Measurements from ENCODE around the gene CRHR1. TPM values are rescaled to one million over a fixed set of nuclear protein-coding genes. Genes with fewer than 3 reads are reported as not detected.

The CRHR1 gene
- total RNA-seq, 1 donor from 2014 or later: not detected

DNA sequence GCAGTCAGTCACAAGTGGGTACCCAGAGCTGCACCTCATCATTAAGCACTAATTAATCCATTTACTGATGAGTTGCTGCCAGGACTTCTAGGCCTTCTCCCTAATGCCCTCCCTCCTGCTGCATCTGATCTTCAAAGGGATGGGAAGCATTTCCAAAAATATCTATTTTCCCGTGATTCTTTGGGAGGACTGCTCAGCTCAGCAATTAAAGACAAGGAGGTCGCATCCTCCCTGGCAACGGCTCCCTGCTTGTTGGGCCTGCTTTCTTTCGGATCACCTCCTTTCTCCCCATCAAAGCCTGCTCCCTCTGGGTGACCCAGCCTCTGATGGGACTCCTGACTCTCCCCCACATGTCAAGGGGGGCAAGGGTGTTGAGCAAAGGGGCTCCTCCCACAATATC, 34.6 kb downstream of the CRHR1 start:
- no peak for DNase-seq (ENCODE audit: extremely low read depth, low read depth, low spot score)

- no peak for DNase-seq (ENCODE audit: extremely low read depth, low read depth, low spot score)
Measured at GRCh38 chr17:45819632-45820031, 35.5 kb downstream of the CRHR1 start.

DNA sequence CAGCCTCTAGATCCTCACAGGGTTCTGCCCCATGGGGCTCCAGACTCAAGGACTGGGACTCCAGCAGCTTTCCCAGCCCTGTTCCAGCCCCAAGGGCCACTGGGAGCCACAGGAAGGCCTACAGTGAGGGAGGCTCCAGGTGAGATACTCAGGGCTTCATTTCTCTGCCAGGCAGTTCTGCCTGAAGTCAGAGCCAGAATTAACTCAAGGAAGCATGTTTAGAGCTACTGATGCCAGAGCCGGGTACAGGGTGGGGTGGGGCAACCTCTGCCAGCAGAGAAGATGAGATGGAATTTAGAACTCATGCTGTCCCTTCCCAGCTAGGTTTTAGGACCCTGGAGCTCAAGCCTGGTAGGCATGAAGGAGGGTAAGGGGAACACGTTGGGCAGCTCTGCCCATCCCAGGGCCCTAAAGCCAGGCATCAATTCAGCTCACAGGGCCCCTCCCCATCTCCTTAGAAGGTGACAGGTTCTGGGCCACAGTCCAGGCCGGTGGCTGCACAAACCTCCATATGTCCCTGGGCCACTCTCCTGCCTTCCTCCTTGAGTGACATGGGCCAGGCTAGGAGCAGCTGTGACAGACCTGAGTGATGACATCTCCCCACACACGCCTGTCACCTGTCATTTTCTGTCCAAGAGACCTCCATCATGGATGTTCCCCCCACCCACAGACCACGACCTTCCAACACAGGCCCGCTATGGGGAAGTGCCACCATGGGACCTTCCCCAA, 36.1 kb downstream of the CRHR1 start:
- DNase-seq (ENCODE audit: extremely low read depth, low read depth, low spot score): no peak

DNA sequence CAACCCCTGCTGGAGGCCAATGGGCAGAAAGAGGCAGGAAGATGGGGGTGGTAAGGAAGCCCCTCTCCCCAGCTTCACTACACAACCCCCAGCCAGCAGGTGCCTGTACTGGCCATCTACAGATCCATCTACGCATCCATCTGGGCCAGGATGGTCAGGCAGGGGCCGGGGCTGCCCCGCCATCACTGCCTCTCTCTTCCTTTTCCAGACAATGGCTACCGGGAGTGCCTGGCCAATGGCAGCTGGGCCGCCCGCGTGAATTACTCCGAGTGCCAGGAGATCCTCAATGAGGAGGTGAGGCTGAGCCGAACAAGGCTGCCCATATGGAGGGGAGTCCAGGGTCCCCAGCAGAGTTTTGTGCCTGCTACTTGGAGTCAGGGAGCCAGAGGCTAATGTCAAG, 37.0 kb downstream of the CRHR1 start:
- no peak for DNase-seq (ENCODE audit: extremely low read depth, low read depth, low spot score)

- DNase-seq (ENCODE audit: extremely low read depth, low read depth, low spot score): no peak
Measured at GRCh38 chr17:45823598-45823997, 39.5 kb downstream of the CRHR1 start.

DNA sequence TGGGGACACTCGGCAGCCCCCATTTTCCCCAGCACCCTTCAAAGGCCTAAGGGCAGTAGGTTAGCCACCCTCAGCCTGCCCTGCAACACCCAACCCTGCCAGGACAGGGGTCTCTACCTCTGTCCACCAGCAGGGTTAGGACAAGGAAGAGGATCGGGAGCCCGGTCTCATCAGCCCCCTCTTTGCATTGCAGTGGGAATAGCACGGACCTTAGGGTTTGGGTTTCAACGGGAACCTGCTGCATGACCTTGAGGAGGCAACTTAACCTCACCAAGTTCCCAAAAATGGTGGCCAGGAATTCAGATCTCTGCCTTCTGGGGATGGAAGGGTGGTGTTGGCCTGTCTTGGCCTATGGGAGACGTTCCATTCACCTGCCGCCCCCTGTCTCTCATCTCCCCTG, 40.4 kb downstream of the CRHR1 start:
- DNase-seq (ENCODE audit: extremely low read depth, low read depth, low spot score): no peak

GRCh38 chr17:45824901-45825492, 40.9 kb downstream of the CRHR1 start:
- DNase-seq (ENCODE audit: extremely low read depth, low read depth, low spot score): no peak

DNA sequence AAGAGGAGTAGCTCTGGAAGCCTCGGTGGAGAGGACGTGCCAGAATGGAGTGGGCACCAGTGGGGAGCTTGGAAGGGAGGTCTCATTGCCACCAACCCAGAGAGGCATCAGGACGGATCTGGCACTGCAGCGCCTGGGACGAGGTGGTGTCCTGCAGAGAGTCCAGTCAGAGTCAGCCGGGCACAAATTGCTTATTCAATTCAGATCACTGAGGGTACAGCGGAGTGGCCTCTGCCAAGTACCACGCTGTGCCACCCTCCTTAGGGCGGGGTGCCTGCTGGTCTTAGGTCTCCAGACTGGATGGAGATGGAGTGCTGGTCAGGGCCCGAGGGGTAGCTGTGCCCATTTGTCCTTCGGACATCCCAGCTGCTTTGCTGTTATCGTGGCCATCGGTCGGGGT, 41.7 kb downstream of the CRHR1 start:
- DNase-seq (ENCODE audit: extremely low read depth, low read depth, low spot score): no peak

DNA sequence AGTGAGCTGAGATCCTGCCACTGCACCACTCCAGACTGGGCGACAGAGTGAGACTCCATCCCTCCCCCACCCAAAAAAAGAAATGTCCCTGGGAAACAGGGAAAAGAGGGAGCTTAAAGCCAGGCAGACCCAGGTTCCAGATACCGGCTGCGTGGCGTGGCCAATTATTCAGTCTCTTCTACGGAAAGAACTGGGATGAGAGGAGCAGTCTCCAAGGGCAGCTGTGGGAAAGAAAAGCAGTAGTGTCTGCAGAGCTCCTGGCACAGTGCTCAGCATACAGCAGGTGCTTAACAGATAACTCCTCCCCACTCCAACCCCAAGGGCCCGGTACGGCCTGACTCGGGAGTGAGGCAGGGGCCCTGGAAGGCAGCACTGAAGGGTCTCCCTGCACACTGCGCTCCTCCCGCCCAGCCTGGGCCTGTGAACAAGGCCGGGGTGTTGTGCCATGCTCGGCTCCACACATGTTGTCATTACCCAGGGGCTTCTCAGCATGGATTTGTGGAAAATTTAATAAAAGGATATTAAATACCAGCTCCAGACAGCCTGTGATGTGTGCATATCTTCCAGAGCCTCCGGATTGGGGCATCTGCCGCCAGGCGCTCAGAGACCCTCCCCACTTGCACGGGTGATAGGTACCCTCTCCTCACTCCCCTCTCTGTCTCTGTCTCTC, 42.9 kb downstream of the CRHR1 start:
- no peak for DNase-seq (ENCODE audit: extremely low read depth, low read depth, low spot score)

DNA sequence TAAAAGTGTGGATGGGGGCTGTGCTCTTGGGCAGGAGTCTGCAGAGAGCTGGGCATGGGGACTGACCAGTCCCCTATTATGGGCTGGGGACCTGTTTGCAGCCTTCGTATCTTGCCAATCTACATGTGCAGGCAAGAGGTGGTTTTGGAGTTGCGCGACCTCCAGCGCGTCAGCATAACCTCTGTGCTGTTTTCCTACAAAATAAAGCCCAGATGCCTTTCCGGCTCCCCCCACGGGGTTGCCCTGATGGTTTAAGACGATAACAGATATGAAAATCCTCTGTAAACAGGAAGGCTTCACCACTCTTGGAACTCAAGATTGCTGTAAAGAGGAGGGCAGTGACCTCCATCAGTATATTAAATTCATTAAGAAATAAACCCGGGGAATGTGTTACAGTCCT, 44.1 kb downstream of the CRHR1 start:
- DNase-seq (ENCODE audit: extremely low read depth, low read depth, low spot score): no peak

GRCh38 chr17:45828582-45829133, 44.5 kb downstream of the CRHR1 start:
- no peak for DNase-seq (ENCODE audit: extremely low read depth, low read depth, low spot score)

DNA sequence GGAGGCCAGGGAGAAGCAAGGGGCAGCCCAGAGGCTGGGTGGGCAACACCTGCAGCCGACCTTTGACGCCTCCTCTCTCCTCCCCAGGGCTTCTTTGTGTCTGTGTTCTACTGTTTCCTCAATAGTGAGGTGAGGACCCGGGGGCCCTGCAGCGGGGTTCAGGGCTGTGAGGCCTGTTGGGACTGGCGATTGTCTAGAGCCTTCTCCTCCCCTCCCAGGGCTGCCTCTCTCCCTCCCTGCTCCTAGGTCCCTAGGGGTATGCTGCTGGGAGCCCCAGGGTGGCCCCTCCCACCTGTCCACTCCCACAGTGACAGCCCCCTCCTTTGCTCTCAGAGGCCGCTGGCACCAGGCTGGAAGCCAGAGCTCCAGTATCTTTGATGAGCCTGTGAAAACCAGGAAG, 49.8 kb downstream of the CRHR1 start:
- no peak for DNase-seq (ENCODE audit: extremely low read depth, low read depth, low spot score)

GRCh38 chr17:45834471-45835396, 50.6 kb downstream of the CRHR1 start:
- DNase-seq (ENCODE audit: extremely low read depth, low read depth, low spot score): no peak

DNA sequence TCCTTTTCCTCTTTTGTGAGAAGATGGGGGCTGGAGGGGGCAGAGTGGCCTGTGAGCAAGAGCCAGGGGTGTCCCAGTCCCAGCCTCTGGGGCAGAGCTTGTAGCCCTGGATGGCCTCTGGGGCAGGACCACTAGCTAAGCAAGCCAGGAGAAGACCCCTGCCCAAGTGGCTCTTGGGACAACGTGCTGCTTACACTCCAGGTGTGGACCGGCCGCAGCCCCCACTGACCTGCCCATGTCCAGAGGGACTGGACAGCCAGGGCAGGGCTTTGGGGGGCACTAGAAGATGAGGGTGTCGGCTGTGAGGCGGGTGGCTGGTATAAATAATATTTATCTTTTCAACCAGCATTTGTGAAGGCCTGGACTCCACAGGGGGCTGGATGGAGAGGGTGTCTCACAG, 51.4 kb downstream of the CRHR1 start:
- DNase-seq (ENCODE audit: extremely low read depth, low read depth, low spot score): no peak

DNA sequence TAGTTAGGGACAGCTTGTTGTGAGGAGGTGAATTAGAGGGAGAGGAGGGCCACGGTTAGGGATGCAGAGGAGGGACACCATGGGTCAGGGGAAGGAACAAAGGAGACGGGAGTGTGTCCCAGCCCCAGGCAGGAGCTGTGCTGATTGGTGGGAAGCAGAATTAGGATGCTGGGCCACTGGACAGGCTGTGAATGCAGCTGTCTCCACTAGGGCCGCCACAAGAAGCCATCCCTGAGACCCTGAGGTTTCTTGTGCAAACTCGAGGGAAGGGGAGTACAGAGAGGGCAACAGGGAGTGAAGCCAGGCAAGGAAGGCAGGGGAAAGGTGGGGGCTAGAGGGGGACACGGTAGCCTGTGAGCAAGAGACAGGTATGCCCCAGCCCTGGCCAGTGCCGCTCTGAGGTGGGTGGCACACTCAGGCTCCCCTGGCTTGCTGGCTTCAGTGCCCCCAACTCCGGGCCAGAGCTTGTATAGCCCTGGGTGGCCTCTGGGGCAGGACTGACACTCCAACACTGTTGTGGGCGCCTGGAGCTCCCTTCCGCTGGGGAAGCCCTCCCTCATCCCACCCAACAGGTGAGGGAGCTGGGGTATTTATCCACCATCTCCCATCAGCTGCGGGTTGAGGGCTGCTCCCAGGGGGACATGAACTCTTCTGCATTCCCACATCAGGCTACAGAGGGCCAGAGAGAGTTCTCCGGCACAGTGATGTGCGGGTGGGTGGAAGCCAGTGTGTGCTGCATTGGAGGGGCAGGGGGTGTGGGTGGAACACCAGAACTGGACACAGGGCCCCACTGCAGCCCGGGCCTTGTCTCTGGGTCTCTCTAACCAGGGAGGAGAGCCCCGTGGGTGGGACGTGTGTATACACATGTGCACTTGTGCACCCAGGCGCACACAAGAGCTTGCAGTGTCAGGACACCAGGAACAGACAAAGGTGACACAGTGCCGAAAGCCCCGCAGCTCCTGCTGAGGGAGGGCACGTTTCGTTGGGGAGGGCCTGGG, 52.2 kb downstream of the CRHR1 start:
- no peak for DNase-seq (ENCODE audit: extremely low read depth, low read depth, low spot score)

- no peak for DNase-seq (ENCODE audit: extremely low read depth, low read depth, low spot score)
Measured at GRCh38 chr17:45837187-45837586, 53.1 kb downstream of the CRHR1 start.

DNA sequence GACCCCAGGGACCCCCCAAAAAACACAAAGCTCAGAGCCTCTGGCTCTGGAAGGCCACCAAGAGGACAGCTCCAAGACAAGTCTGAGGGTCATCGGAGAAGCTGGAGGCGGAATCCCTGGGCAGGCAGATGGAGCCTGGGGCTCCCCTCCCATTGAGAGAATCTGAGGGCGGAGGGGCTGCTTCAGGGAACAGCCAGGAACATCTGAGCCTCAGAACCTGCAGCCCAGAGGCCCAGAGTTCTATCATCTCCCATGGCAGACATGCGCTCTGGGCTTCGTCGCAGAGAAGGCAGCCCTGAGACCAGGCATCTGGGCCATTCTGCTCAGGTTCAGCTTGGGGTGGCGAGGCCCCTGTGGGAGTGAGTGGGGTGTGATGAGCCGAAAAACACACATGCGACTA, 53.5 kb downstream of the CRHR1 start:
- DNase-seq (ENCODE audit: extremely low read depth, low read depth, low spot score): no peak

DNA sequence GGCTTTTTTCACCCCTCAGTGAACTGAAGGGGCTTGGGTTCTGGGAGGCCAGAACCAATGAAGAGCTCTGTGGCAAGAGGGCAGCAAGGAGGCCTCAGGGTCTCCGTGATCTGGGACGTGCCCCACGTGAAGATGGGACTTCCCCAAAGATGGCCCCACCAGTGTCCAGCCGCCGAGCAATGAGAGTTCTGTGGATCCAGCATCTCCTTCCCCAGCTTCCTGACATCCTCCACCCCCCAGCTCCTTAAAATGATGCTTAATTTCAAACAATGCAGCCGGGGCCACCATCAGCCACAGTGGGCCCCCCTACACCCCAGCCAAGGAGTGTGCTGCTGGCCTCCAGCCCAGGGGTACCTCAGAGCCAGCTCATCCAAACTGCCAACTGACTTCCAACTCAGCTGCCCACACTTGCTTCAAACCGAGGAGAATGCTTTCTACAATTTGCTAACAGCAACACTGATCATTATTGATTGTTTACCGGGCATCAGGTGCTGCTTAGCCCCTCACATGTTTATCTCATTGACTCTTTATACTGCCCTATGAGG, 54.7 kb downstream of the CRHR1 start:
- no peak for DNase-seq (ENCODE audit: extremely low read depth, low read depth, low spot score)

- no peak for DNase-seq (ENCODE audit: extremely low read depth, low read depth, low spot score)
Measured at GRCh38 chr17:45839442-45839841, 55.3 kb downstream of the CRHR1 start.

All from glomerular endothelial cell (primary cell).